HG02759 (cell line): Measurements from ENCODE around the gene TOP1.

Experiments
- ATAC-seq: cut with Tn5 transposase; IDR thresholded peaks from one replicate; pipeline ENCODE4 v1.9.1; 2021; ENCODE audit warnings: mild to moderate bottlenecking, moderate library complexity; ENCODE audit not compliant: unreplicated experiment

TOP1 gene

DNA sequence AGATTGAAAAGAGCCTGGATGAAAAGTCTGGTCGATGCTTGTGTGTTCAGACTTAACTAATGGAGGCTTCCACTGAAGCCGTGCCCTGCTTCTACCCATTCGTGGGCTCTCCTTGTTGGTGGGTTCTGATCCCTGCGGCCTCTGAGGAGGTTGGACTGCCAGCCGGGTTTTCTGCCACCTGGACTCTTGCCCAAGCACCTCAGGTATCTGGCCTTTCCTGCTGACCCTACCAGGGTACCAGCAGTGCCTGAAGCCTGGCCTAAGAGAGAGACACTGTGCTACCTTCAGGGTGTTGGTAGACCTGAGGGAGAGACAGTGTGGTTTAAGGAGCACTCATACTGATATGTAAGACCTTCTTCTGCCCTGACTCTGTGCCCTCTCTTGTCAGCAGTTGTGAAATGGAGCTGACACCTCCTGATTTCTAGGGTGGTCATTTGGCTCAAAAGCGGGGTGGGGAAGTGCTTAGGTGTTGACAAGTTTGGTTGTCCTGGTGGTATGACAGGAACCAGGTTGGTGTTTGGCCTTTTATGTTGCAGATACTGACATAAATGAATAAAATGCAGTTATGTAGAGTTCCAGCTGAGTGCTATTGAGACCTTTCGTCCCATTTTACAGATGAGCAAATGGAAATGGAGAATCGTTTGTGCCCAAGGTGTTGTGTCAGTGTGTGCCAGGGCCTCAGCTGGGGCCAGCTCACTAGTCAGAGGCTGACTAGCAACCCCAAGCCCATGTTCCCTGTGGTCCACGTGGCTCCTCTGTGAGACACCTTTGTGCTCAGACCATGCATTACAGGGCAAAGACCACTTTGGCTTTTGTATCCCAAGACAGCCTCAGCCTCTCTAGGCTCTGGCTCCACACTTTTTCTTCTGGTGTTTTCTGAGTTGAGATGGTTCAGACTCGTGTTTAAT, 111.9 kb downstream of the TOP1 start:
- no peak for ATAC-seq

- ATAC-seq: no peak
These were observed 112.7 kb downstream of the TOP1 start for GRCh38 chr20:41141153-41141815.

DNA sequence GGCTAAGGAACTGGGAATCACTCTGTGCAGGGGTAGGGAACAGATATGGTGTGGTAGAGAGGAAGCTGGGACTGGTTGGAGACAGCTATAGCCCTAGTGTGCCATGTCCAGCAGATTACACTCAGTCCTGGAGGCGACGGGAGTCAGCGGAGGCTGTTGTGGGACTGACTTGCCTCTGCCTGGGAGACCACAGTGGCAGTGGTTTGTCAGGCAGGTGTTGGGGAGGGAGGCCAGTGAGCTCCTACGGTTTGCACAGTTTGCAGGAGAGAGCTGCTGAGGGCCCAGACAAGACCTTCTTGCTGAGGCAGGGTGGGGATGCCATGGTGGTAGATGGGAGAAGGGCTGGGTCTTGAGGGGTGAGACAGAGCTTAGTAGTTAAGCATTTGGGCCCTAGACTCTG, 113.6 kb downstream of the TOP1 start:
- no peak for ATAC-seq

DNA sequence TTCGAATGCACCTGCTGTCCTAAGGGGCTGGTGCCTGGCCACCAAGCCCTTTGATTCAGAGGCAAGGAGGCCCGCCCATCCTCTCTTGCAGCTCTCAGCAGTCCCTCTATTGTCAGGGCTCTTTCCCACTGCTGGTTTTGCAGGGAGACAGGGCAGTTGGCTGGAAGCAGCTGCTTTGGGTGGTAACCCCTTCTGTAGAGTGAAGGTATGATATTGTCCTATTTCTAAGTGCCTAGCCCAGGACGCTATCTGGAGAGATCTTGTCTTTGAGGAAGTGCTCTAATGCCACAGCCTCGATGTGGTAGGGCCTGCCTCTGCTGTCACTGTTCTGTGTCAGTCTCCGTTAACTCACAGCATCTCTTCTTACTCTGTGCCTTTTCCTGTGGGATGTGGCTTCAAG, 114.3 kb downstream of the TOP1 start:
- no peak for ATAC-seq

GRCh38 chr20:41143354-41143753, 114.7 kb downstream of the TOP1 start:
- ATAC-seq: no peak

- no peak for ATAC-seq
These were observed 116.7 kb downstream of the TOP1 start for GRCh38 chr20:41145317-41145716.

GRCh38 chr20:41145821-41146620, 117.4 kb downstream of the TOP1 start:
- ATAC-seq: no peak

DNA sequence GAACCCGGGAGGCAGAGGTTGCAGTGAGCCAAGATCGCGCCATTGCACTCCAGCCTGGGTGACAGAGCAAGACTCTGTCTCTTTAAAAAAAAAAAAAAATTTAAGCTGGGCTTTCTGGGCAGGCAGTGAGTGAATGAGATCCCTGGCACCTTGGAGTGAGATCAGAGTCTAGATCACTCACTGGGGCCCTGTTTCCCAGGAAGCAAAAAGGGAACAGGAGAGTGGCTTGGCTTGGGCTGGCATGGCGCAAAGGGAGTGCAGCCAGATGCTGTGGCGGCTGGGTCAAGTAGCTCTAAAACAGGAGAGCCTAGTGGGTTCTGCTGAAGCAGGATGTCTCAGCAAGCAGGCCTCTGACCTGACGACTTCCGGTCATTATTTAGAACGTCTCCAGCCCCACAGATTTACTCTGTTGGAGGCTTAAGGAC, 119.2 kb downstream of the TOP1 start:
- ATAC-seq: no peak

GRCh38 chr20:41148942-41149341, 120.3 kb downstream of the TOP1 start:
- ATAC-seq: no peak

GRCh38 chr20:41150664-41151063, 122.0 kb downstream of the TOP1 start:
- no peak for ATAC-seq

- no peak for ATAC-seq
These were observed 122.7 kb downstream of the TOP1 start for GRCh38 chr20:41151134-41151869.

DNA sequence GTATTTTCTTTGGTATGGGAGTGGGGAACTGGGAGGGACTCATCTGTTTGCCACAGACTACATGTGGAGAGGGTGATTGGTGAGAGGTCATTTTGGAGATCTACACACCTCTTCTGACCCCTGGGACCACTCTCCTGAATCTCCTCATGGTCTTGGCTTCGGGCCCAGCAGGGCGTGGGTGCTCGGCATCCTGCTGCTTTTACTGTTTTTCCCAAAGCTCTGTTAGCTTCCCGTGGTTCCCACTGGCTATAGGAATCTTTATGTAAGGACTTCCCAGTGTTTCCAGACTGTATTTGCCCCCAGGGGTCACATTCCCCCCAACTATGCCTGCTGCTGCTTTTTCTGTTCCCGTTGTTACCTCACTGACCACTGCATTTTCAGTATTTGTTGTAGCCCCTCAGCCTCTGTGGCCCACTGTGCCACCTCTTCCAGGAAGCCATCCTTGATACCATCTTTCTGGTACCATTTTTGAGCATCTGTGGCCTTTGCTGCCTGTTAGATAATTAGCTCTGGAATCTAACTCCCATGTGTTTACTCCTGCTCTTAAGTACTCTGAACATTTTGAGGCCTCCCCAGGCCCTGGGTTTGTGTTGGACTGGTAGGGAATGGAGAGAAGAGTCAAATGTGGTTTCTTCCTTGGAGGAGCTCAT, 123.6 kb downstream of the TOP1 start:
- ATAC-seq: no peak

DNA sequence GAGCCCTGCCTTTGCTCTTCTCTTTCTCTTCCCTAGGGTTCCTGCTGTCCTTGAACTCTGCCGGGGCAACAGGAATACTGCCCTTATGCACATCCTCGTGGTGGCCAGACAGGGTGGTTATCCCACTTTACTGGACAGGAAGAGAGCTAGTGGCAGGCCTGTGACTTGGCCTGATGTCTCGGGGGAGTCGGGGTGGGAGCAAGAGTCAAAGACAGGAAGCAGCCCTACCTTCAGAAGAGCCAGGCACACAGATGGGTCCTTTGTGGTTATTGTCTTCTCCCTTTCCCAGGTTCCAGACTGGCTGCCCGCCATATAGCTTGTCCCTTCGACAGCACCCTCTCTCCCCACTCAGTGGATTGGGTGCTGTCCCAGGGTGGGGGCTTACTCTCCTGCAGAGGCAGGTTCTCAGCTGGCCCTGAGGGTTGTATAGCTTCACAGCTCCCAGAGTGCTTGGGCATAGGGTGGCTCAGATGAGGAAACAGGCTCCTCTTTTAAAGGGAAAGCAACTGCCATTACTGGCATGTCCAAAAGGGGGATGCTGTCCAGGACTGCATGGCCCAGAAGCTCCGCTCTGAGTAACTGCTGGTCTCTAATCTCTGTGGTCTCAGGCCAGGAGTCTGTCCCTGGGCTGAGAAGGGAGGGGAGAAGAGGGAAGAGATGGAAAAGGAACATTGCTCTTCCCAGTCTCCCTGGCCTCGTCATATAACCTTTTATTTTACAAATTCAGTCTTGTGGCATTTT, 126.0 kb downstream of the TOP1 start:
- no peak for ATAC-seq

DNA sequence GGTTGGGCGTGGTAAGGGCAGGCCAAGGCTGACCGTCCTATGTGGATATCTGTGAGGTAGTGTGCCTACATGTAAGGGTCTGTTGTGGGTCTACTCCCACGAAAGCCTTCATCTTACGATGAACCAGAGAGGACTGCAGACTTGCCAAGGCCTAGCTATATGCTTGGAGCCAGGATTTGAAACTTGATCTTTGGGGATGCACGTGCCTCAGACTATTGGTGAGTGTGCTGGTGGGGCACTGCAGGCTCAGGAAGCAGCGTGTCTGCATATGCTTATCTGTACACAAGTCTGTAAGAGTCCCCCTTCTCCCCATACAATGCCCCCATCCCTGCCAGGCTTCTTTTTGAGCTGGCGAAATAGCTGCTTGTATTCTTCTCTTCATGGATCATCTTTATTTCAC, 126.6 kb downstream of the TOP1 start:
- no peak for ATAC-seq

DNA sequence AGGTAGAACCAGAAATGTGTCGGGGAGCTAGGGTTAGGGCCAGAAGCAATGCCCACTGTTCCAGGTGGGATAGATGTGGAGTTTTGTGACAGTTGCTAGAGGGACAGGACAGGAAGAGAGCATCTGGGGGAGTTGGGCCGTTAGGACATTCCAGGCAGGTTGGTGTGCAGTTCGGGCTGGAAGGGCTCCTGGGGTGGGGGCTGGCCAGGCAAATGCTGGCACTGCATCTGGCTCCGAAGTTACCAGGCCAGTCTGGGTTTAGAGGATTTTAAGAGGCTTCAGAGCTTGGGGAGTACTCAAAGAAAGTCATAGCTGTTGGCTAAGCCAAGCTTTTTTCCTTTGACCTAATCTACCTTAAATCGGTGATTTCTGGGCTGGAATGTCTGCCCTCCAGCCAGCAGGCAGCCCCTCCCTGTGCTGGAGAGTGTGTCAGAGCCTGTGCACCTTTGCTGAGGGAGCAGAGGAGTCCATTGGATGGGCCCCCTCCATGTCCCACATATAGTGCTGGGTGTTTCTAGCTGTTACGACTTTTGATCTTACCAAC, 129.5 kb downstream of the TOP1 start:
- no peak for ATAC-seq

DNA sequence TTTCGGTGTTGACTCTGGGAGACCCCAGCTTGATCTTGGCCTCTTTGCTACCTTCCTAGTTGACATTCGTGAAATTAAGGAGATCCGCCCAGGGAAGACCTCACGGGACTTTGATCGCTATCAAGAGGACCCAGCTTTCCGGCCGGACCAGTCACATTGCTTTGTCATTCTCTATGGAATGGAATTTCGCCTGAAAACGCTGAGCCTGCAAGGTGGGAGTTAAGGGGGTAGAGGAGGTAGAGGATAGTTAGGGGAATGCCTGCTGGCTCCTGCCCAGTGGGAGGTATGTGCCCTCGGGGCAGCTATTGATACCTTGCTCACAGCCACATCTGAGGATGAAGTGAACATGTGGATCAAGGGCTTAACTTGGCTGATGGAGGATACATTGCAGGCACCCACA, 130.9 kb downstream of the TOP1 start:
- ATAC-seq: no peak

- no peak for ATAC-seq
These were observed 132.1 kb downstream of the TOP1 start for GRCh38 chr20:41160686-41161085.

- no peak for ATAC-seq
These were observed 133.3 kb downstream of the TOP1 start for GRCh38 chr20:41161886-41162285.

DNA sequence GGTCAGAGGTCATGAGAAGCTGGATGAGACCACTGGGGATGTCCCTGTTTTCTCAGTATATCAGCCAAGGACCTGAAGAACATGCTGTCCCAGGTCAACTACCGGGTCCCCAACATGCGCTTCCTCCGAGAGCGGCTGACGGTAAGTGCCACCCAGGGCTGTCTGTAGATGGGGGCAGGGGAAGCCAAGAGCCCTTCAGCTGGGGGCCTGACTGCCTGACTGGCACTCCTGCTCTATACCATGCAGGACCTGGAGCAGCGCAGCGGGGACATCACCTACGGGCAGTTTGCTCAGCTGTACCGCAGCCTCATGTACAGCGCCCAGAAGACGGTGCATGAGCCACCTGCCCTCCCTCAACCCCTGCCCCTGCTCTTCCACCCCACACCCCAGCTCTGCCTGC, 133.8 kb downstream of the TOP1 start:
- no peak for ATAC-seq
